Stimulated activated memory B cell treated with anti-CD40 and anti-IgM and Interleukin-4, amounts not matched to agents 10 μg/mL and 1 μg/mL and 100 μg/mL, for 72 hours (primary cell): ENCODE data around the gene ATXN2L.
"Not testable (repeated sequence)": the region's sequence is repeated elsewhere in the genome, so short reads cannot be mapped to it uniquely, and the experiment has no call there.

Experiments
- ATAC-seq: fragments of 150-1000 bp; cut with Tn5 transposase; 2 replicates; pipeline ENCODE4 v1.10.0; 2021
- H3K27ac Mint-ChIP-seq: one replicate; pipeline ENCODE4 v1.8.0; 2022; ENCODE audit warnings: mild to moderate bottlenecking, mixed read lengths
- H3K27me3 Mint-ChIP-seq: one replicate; pipeline ENCODE4 v1.8.0; 2022; ENCODE audit warnings: mixed read lengths
- H3K36me3 Mint-ChIP-seq: one replicate; pipeline ENCODE4 v1.8.0; 2022; ENCODE audit warnings: mixed read lengths
- H3K4me1 Mint-ChIP-seq: one replicate; pipeline ENCODE4 v1.8.0; 2022; ENCODE audit warnings: mixed read lengths
- H3K4me3 Mint-ChIP-seq: one replicate; pipeline ENCODE4 v1.8.0; 2022; ENCODE audit warnings: mild to moderate bottlenecking, moderate library complexity, mixed read lengths
- H3K9me3 Mint-ChIP-seq: one replicate; pipeline ENCODE4 v1.8.0; 2022; ENCODE audit warnings: mixed read lengths

Gene ATXN2L

GRCh38 chr16:28875134-28876018, 52.6 kb downstream of the ATXN2L start:
- peaks cover 38% of the 10 kb centered on the region for H3K4me1 Mint-ChIP-seq
- H3K36me3 Mint-ChIP-seq: peaks cover 18% of the 10 kb centered on the region
- H3K4me3 Mint-ChIP-seq: no peak overlapping the region
- no peaks in the 10 kb centered on the region for H3K27me3 Mint-ChIP-seq
- H3K27ac Mint-ChIP-seq: no peak overlapping the region
- ATAC-seq: no peak
- H3K9me3 Mint-ChIP-seq: no peaks in the 10 kb centered on the region

DNA sequence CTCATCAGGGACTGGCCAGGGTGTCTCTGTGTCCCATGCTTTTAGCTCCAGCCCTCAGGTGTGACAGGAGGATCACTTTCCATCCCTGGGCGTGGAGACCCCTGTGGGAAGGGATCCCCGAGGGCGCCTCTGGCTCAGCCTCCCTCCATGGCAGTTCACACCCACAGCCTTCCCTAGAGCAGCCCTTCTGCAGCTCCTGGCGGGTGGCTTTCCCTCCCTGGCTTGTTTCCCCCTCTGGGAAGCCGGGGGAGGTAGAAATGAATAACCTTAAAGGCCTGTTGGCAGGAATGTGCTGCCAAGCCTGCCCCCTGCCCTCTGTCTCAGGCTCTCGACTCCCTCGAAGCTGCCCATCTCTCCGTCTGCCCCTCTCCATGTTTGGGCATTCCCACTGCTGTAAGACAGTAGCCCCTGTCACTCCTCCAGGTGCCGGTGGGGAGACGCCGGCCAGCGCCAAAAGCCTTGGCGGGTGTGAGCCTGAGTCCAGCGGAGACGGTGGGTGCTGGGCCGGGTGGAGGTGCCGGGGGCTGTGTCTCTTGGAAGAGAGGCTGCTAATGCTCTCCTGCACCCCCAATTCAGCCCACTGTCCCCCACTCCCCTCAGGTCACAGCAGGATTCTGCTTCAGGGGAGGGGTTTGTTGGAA, 53.3 kb downstream of the ATXN2L start:
- Mint-ChIP-seq H3K27ac (no peak overlapping the region), H3K9me3 (no peaks in the 10 kb centered on the region), H3K27me3 (peaks cover 7% of the 10 kb centered on the region), H3K4me3 (no peak overlapping the region), H3K4me1 (peaks cover 44% of the 10 kb centered on the region), H3K36me3 (peaks cover 17% of the 10 kb centered on the region)
- ATAC-seq: no peak

GRCh38 chr16:28876973-28877654, 54.3 kb downstream of the ATXN2L start:
- H3K4me1 Mint-ChIP-seq: peaks cover 46% of the 10 kb centered on the region
- no peaks in the 10 kb centered on the region for H3K9me3 Mint-ChIP-seq
- H3K4me3 Mint-ChIP-seq: no peak overlapping the region
- peaks cover 17% of the 10 kb centered on the region for H3K36me3 Mint-ChIP-seq
- ATAC-seq: no peak
- peaks cover 11% of the 10 kb centered on the region for H3K27me3 Mint-ChIP-seq
- H3K27ac Mint-ChIP-seq: no peak overlapping the region

DNA sequence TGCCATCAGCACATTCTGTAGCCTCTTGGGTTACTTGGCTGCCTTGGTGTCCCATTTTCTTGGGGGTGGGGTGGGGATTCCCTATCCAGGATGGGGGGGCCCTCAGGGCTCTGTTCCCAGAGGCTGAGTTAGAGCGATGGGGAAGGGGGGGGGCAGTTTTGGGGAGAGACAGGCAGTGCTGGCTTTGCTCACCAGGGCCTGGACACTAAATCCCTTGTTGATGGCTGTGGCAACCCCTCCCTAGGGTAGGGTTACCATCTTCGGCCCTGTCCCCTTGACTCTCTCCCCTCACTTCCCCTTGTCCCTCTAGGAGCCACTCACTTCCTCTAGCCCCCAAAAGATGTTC, 54.8 kb downstream of the ATXN2L start:
- H3K9me3 Mint-ChIP-seq: no peaks in the 10 kb centered on the region
- peak overlapping the region; percentile 14 for H3K4me3 Mint-ChIP-seq
- peaks cover 12% of the 10 kb centered on the region for H3K36me3 Mint-ChIP-seq
- no peak for ATAC-seq
- H3K27ac Mint-ChIP-seq: no peak overlapping the region
- peaks cover 11% of the 10 kb centered on the region for H3K27me3 Mint-ChIP-seq
- H3K4me1 Mint-ChIP-seq: peaks cover 42% of the 10 kb centered on the region

DNA sequence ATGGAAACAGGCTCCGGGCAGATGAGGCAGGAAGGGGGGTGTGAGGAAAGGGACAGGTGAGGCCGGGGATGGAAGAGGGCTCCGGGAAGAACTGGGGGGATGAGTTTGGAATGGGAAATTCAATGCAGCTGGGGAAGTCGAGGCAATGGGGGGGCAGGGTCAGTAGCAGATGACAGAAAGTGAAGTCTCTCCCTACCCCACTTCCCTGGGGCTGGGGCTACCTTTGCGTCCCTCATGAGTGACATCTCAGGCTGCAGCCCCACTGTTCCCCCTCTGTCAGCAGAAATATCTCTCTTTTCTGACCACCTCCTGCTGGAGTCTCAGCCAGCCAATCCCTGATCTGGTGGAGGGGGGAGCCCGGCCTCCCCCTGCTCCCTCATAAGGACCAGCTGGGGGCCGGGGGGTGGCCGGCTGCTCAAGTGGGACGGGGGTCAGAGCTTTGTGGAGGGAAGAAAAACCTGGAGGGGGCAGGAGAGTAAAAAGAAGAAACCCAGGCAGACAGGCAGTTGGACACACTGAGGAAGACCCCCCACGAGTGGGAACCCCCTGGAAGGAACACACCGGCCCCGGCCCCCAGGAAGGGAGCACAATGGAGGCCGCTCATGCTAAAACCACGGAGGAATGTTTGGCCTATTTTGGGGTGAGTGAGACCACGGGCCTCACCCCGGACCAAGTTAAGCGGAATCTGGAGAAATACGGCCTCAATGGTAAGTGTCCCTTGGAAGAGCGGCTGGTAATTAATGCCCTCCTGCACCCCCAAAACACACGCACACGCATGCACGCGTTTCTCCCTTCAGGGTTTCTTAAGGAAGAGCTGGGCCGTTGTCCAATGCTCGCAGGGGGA, 55.5 kb downstream of the ATXN2L start, which contains the start of gene ATP2A1:
ATP2A1 (plus strand) TSS at position 406 of the 844 bp plus-strand sequence; CDS start at position 590, 184 bp downstream.
- Mint-ChIP-seq H3K4me3 (peak within 1 kb of the TSS; percentile 85), H3K9me3 (no peaks in the 10 kb centered on the region), H3K36me3 (peaks cover 6% of the 10 kb centered on the region), H3K27ac (peak within 1 kb of the TSS; percentile 77), H3K4me1 (peaks cover 35% of the 10 kb centered on the region), H3K27me3 (peaks cover 11% of the 10 kb centered on the region)
- ATAC-seq: no peak

GRCh38 chr16:28879261-28879840, 56.6 kb downstream of the ATXN2L start:
- H3K36me3 Mint-ChIP-seq: peaks cover 4% of the 10 kb centered on the region
- peak; percentile 57 for ATAC-seq
- peak overlapping the region; percentile 77 for H3K27ac Mint-ChIP-seq
- peaks cover 20% of the 10 kb centered on the region for H3K27me3 Mint-ChIP-seq
- H3K4me3 Mint-ChIP-seq: peak overlapping the region; percentile 85
- H3K4me1 Mint-ChIP-seq: peaks cover 31% of the 10 kb centered on the region
- H3K9me3 Mint-ChIP-seq: no peaks in the 10 kb centered on the region

GRCh38 chr16:28879841-28880588, 57.2 kb downstream of the ATXN2L start:
- Mint-ChIP-seq H3K4me1 (peaks cover 31% of the 10 kb centered on the region), H3K27ac (peak overlapping the region; percentile 77)

DNA sequence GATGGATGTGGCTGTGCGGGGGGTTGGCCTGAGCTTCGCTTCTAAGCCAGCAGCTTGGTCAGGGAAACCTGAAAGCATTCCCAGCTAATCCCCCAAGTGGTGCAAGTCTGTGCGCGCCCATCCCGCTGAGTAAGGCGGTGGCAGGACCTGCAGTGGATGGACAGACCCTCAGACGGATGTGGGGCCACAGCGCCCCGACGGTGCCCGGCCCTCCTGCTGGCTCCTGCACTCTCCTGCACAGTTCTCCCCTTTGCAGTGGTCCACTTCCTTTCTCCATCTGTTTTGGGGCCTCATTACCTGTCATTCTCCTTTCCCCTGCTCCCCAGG, 57.8 kb downstream of the ATXN2L start:
- no peak for ATAC-seq
- no peaks in the 10 kb centered on the region for H3K36me3 Mint-ChIP-seq
- H3K4me3 Mint-ChIP-seq: peak overlapping the region; percentile 85
- no peak overlapping the region for H3K27ac Mint-ChIP-seq
- H3K4me1 Mint-ChIP-seq: peaks cover 31% of the 10 kb centered on the region
- no peaks in the 10 kb centered on the region for H3K9me3 Mint-ChIP-seq
- peaks cover 21% of the 10 kb centered on the region for H3K27me3 Mint-ChIP-seq

More at GRCh38 chr16:28879841-28880588, 57.2 kb downstream of the ATXN2L start:
- Mint-ChIP-seq H3K27me3 (peaks cover 21% of the 10 kb centered on the region), H3K4me3 (peak overlapping the region; percentile 85), H3K9me3 (no peaks in the 10 kb centered on the region), H3K36me3 (peaks cover 4% of the 10 kb centered on the region)
- peak; percentile 94 for ATAC-seq

GRCh38 chr16:28880955-28881354, 58.2 kb downstream of the ATXN2L start:
- Mint-ChIP-seq H3K27me3 (peaks cover 21% of the 10 kb centered on the region), H3K9me3 (no peaks in the 10 kb centered on the region), H3K36me3 (no peaks in the 10 kb centered on the region), H3K4me3 (peak overlapping the region; percentile 85), H3K4me1 (peaks cover 31% of the 10 kb centered on the region), H3K27ac (no peak overlapping the region)
- no peak for ATAC-seq

- H3K4me3 Mint-ChIP-seq, H3K27ac Mint-ChIP-seq, ATAC-seq, H3K9me3 Mint-ChIP-seq, H3K36me3 Mint-ChIP-seq: not testable (repeated sequence)
- Mint-ChIP-seq H3K27me3 (peaks cover 21% of the 10 kb centered on the region), H3K4me1 (peaks cover 31% of the 10 kb centered on the region)
These were observed 58.8 kb downstream of the ATXN2L start for GRCh38 chr16:28881565-28881964.

- Mint-ChIP-seq H3K4me3 (no peak overlapping the region), H3K9me3 (no peaks in the 10 kb centered on the region), H3K27ac (no peak overlapping the region), H3K4me1 (peaks cover 24% of the 10 kb centered on the region), H3K36me3 (no peaks in the 10 kb centered on the region), H3K27me3 (peaks cover 21% of the 10 kb centered on the region)
- no peak for ATAC-seq
These were observed 59.9 kb downstream of the ATXN2L start for GRCh38 chr16:28882551-28883160.

- ATAC-seq: no peak
- H3K4me1 Mint-ChIP-seq: peaks cover 19% of the 10 kb centered on the region
- no peaks in the 10 kb centered on the region for H3K9me3 Mint-ChIP-seq
- H3K4me3 Mint-ChIP-seq: no peak overlapping the region
- peaks cover 21% of the 10 kb centered on the region for H3K27me3 Mint-ChIP-seq
- H3K27ac Mint-ChIP-seq: no peak overlapping the region
- H3K36me3 Mint-ChIP-seq: no peaks in the 10 kb centered on the region
These were observed 60.6 kb downstream of the ATXN2L start for GRCh38 chr16:28883221-28883996.

DNA sequence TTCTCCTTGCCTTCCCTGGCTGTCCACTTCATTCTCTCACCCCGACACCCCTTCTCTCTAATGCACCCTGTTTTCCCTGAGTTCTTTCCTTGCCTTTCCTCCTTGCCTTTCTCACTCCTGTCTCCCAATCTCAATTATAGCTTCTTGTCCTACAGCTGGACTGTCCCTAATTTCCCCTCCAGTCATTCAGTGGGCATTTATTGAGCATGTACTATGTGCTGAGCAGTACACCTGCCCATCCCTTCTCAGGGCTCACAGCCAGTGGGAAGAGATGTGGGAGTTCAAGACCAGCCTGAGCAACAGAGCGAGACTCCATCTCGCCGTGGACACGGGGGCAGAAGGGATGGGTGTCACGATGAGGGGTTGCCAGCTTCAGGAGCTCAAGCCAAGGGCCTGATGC, 61.2 kb downstream of the ATXN2L start:
- H3K27me3 Mint-ChIP-seq: peaks cover 21% of the 10 kb centered on the region
- H3K9me3 Mint-ChIP-seq: no peaks in the 10 kb centered on the region
- no peak for ATAC-seq
- H3K36me3 Mint-ChIP-seq: no peaks in the 10 kb centered on the region
- H3K27ac Mint-ChIP-seq: no peak overlapping the region
- H3K4me3 Mint-ChIP-seq: no peak overlapping the region
- H3K4me1 Mint-ChIP-seq: peaks cover 13% of the 10 kb centered on the region
